Immature natural killer cell (primary cell): ENCODE results near the gene DOC2B. TPM values are rescaled to one million over a fixed set of nuclear protein-coding genes. Genes with fewer than 3 reads are reported as not detected.
A peak's percentile ranks its signal among the peaks of the same experiment; 100 is the strongest.
"Not testable (repeated sequence)": the region's sequence is repeated elsewhere in the genome, so short reads cannot be mapped to it uniquely, and the experiment has no call there.

Experiments
- DNase-seq, 3 donors: peaks; one replicate each; pipeline ENCODE4 v3.0.0; 2022; ENCODE audit warnings: mixed read lengths in 1 of 3
- H3K27ac Mint-ChIP-seq, 6 donors: one replicate each; pipeline ENCODE4 v1.8.0; 2020; ENCODE audit warnings: mixed read lengths in 6 of 6, mild to moderate bottlenecking in 5 of 6, inconsistent platforms in 4 of 6, moderate library complexity in 3 of 6
- H3K27me3 Mint-ChIP-seq, 3 donors: one replicate each; pipeline ENCODE4 v1.8.0; 2020 to 2021; ENCODE audit warnings: low read depth in 3 of 3, mild to moderate bottlenecking in 3 of 3, mixed read lengths in 3 of 3, moderate library complexity in 3 of 3, inconsistent platforms in 1 of 3
- H3K36me3 Mint-ChIP-seq, 3 donors: one replicate each; pipeline ENCODE4 v1.8.0; 2020; ENCODE audit warnings: mixed read lengths in 3 of 3, inconsistent platforms in 2 of 3, mild to moderate bottlenecking in 2 of 3
- H3K4me1 Mint-ChIP-seq, 2 donors: one replicate each; pipeline ENCODE4 v1.8.0; 2020; ENCODE audit warnings: inconsistent platforms in 2 of 2, mild to moderate bottlenecking in 2 of 2, mixed read lengths in 2 of 2, moderate library complexity in 1 of 2
- H3K4me3 Mint-ChIP-seq, 5 donors: one replicate each; pipeline ENCODE4 v1.8.0; 2020; ENCODE audit warnings: mild to moderate bottlenecking in 5 of 5, mixed read lengths in 5 of 5, inconsistent platforms in 3 of 5, moderate library complexity in 3 of 5
- H3K9me3 Mint-ChIP-seq, 6 donors: one replicate each; pipeline ENCODE4 v1.8.0; 2020; ENCODE audit warnings: mild to moderate bottlenecking in 6 of 6, mixed read lengths in 6 of 6, inconsistent platforms in 4 of 6, moderate library complexity in 3 of 6
- polyA plus RNA-seq, 3 donors: library from polyadenylated mRNA; unstranded; fragments of 300-500 nt; fragmentation: Illumina TruSeq; gene quantifications; one replicate each; pipeline ENCODE4 v1.2.3, GENCODE V29; 2021

DOC2B gene
- polyA plus RNA-seq, 3 donors from 2014 or later = not detected

DNA sequence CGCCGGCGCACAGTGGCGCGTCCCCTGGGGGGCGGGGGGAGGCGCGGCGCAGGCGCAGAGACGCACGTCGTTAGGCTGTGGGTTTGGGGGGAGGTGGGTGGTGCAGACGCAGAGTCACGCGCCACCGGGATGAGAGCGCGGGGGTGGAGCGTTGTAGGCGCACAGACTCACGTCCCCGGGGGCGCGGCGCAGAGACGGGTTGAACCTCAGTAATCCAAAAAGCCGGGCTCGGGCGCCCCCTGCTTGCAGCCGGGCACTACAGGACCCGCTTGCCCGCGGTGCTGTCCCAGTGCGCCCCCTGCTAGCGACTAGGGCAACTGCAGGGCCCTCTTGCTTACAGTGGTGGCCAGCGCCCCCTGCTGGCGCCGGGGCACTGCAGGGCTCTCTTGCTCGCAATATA lies 47.5 kb downstream of the DOC2B start:
- H3K27me3 Mint-ChIP-seq, H3K4me1 Mint-ChIP-seq: not testable (repeated sequence)

DNA sequence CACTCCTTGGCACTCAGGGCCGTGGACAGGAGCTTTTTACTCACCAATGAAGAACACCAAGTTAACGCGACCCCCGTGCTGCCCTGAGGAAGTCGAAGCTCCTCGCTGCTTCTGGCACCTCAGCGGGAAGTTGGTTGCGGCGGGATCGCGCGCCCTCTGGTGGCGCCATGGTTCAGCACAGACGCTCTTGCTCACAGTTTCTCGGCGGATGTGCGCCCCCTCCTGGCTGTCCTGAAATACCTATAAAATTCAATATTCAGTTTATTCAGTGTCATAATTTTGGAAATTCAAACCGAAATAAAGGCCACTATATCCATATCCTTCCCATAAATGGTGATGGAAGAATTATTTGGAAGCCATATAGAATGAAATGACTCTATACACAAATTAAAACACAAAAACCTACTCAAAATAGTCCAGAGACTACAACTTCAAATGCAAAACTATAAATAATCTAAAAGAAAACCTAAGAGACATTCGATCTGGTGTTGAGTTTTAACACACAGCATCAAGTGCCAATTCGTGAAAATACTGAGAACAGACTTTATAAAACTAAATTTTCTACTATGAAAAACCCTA lies 63.0 kb downstream of the DOC2B start:
- not testable (repeated sequence) for H3K27me3 Mint-ChIP-seq
- DNase-seq = peak; percentile 13 to 72 (median 64)

More for the DNA sequence above, 47.5 kb downstream of the DOC2B start:
- H3K4me3 Mint-ChIP-seq, DNase-seq, H3K27ac Mint-ChIP-seq, H3K9me3 Mint-ChIP-seq, H3K36me3 Mint-ChIP-seq: not testable (repeated sequence)

DNA sequence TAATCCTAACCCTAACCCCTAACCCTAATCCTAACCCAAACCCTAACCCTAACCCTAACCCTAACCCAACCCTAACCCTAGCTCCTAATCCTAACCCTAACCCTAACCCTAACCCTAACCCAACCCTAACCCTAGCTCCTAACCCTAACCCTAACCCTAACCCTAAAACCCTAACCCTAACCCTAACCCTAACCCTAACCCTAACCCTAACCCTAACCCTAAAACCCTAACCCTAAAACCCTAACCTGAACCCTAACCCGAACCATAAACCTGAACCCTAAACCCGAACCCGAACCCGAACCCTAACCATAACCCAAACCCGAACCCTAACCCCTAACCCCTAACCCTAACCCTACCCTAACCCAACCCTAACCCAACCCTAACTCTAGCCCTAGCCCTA lies 68.3 kb downstream of the DOC2B start:
- H3K9me3 Mint-ChIP-seq, H3K4me1 Mint-ChIP-seq, H3K27me3 Mint-ChIP-seq, DNase-seq, H3K4me3 Mint-ChIP-seq, H3K27ac Mint-ChIP-seq, H3K36me3 Mint-ChIP-seq: not testable (repeated sequence)

More for the DNA sequence above, 63.0 kb downstream of the DOC2B start:
- not testable (repeated sequence) for H3K4me3 Mint-ChIP-seq, H3K27ac Mint-ChIP-seq, H3K4me1 Mint-ChIP-seq, H3K36me3 Mint-ChIP-seq, H3K9me3 Mint-ChIP-seq

Other genes with a start within 250 kb of the DOC2B start
- not detected for gene SCGB1C2, start 44.1 kb downstream of the DOC2B start, polyA plus RNA-seq
- gene RPH3AL, start 171.2 kb upstream of the DOC2B start, polyA plus RNA-seq = 10 to 100 TPM in 1 of 3 donors, 1 to 10 TPM in 2; 4.2 to 10.3 (median 4.5) TPM